Ovary (tissue), 9 donors: ENCODE results near the gene LCN12. TPM values are rescaled to one million over a fixed set of nuclear protein-coding genes. Genes with fewer than 3 reads are reported as not detected.

Experiments used
- DNase-seq, 5 donors: peaks; one replicate each; pipeline ENCODE4 v3.0.0-alpha.2; 2019 to 2020
- H3K27ac ChIP-seq, 2 donors: fragments of 200-600 bp; one replicate each; pipeline versions ENCODE4 v1.5.1 to v1.8.0; 2019 to 2022
- H3K27me3 ChIP-seq: fragments of 200-600 bp; one replicate; pipeline ENCODE4 v1.8.0; 2022
- H3K36me3 ChIP-seq: fragments of 200-600 bp; sonication (generic); one replicate; pipeline ENCODE4 v1.5.1; 2019
- H3K4me1 ChIP-seq: one replicate; pipeline ENCODE4 v1.8.1; 2013; ENCODE audit warnings: mild to moderate bottlenecking, moderate library complexity; ENCODE audit not compliant: insufficient read depth
- H3K4me3 ChIP-seq: fragments of 200-600 bp; sonication (generic); one replicate; pipeline ENCODE4 v1.5.1; 2017
- H3K9me3 ChIP-seq, 2 donors: fragments of 200-600 bp in 1 of 2; sonication (generic) in 1 of 2; one replicate each; pipeline versions ENCODE4 v1.5.1 to v1.8.1; 2013 to 2019; ENCODE audit warnings: mild to moderate bottlenecking in 1 of 2, moderate library complexity in 1 of 2
- EP300 ChIP-seq: sonication (generic); formaldehyde crosslinking; IDR thresholded peaks from one replicate; pipeline ENCODE4 v1.6.1; 2017; ENCODE audit warnings: antibody characterized with exemption
- POLR2A ChIP-seq: fragments of 450-650 bp; IDR thresholded peaks from one replicate; pipeline ENCODE4 v1.6.1; 2017; ENCODE audit warnings: antibody characterized with exemption, mild to moderate bottlenecking, moderate library complexity
- WGBS, 3 donors: extraction: QIAGEN DNeasy Blood & Tissue Kit in 1 of 3; methylation state at CpG; one replicate each; pipeline versions ENCODE4 v1.1.5 to v1.1.7; 2013 to 2017; 5-methylcytosine and 5-hydroxymethylcytosine counted together
- intact Hi-C, 4 donors: fragments of 100-400 bp; cut with DNase I; formaldehyde crosslinking; loops; one replicate each; pipeline versions ENCODE4 v1.11.0 to v1.15.1; 2022 to 2023
- polyA plus RNA-seq, 2 donors: library from polyadenylated mRNA; stranded (reverse); fragments of 200-250 nt in 1 of 2; fragments of 350-450 nt in 1 of 2; fragmentation: Illumina TruSeq in 1 of 2; extraction: RNeasy Lipid Tissue Mini Kit (QIAGEN cat#74804) in 1 of 2; gene quantifications; one replicate each; pipeline ENCODE4 v1.2.3, GENCODE V29; 2013 to 2014
- total RNA-seq, 7 donors: library from RNA; depleted of rRNA in 2 of 7; stranded (reverse); fragments of >200 nt in 2 of 7; fragmentation: NEBNext Ultra II Directional in 3 of 7; extraction: Animal tissue kit (Norgen Biotek cat#: 25700) in 3 of 7; gene quantifications; one replicate each; pipeline versions ENCODE4 v1.1.0 to v1.2.4, GENCODE V29; 2016 to 2023
- TF ChIP-seq, protein P1 (sequence below), 3 donors: fragments of 450-650 bp in 2 of 3; fragments of 200-600 bp in 1 of 3; IDR thresholded peaks; one replicate each; pipeline versions ENCODE4 v1.5.1 to v1.8.0; 2016 to 2022; ENCODE audit warnings: antibody characterized with exemption in 3 of 3, mild to moderate bottlenecking in 1 of 3
- donor health status: DM: no; HTN: no; CAD: no; lungs with moderate emphysema.
- donor health status: DM: no; HTN: no; CAD: no.
- donor health status: Bipolar disorder and iron deficiency.
- donor health status: DM: yes; HTN: yes; CAD: no.
- donor health status: DM: no; HTN: no; CAD: no.
- donor health status: DM: yes; HTN: yes; CAD: no.

LCN12 gene
- total and polyA plus RNA-seq, 9 donors: 1.1 to 40.9 (median 13.4) TPM

DNA sequence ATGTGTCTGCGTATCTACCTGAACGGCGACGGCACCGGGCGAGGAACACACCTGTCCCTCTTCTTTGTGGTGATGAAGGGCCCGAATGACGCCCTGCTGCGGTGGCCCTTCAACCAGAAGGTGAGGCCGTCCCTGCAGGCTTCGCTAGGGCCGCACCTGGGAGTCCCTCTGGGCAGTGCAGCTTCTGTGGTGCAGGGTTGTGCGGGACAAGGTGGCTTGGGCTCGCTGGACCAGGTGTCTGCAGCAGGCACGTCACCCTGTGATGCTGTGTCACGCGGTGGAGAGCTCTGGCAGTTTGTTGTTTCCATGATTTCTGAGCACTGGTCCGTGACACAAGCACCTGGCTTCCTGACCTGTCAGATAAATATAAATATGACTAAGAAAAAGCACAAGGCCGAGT, 28.2 kb upstream of the LCN12 start:
- TF ChIP-seq POLR2A (no peak), EP300 (no peak)
- TF ChIP-seq, protein P1, sequence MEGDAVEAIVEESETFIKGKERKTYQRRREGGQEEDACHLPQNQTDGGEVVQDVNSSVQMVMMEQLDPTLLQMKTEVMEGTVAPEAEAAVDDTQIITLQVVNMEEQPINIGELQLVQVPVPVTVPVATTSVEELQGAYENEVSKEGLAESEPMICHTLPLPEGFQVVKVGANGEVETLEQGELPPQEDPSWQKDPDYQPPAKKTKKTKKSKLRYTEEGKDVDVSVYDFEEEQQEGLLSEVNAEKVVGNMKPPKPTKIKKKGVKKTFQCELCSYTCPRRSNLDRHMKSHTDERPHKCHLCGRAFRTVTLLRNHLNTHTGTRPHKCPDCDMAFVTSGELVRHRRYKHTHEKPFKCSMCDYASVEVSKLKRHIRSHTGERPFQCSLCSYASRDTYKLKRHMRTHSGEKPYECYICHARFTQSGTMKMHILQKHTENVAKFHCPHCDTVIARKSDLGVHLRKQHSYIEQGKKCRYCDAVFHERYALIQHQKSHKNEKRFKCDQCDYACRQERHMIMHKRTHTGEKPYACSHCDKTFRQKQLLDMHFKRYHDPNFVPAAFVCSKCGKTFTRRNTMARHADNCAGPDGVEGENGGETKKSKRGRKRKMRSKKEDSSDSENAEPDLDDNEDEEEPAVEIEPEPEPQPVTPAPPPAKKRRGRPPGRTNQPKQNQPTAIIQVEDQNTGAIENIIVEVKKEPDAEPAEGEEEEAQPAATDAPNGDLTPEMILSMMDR (IDR thresholded peaks at IDR 0.05): no peak
- intact Hi-C loops: no loop called here
- 94 to 97% (median 94%) methylated on average over 19 of the region's 19 CpGs for WGBS, 3 donors
- Histone ChIP-seq H3K27ac (no peak overlapping the region), H3K4me1 (no peaks in the 10 kb centered on the region), H3K4me3 (no peak overlapping the region), H3K36me3 (no peaks in the 10 kb centered on the region), H3K9me3 (no peaks in the 10 kb centered on the region), H3K27me3 (no peaks in the 10 kb centered on the region)
- no peak for DNase-seq

DNA sequence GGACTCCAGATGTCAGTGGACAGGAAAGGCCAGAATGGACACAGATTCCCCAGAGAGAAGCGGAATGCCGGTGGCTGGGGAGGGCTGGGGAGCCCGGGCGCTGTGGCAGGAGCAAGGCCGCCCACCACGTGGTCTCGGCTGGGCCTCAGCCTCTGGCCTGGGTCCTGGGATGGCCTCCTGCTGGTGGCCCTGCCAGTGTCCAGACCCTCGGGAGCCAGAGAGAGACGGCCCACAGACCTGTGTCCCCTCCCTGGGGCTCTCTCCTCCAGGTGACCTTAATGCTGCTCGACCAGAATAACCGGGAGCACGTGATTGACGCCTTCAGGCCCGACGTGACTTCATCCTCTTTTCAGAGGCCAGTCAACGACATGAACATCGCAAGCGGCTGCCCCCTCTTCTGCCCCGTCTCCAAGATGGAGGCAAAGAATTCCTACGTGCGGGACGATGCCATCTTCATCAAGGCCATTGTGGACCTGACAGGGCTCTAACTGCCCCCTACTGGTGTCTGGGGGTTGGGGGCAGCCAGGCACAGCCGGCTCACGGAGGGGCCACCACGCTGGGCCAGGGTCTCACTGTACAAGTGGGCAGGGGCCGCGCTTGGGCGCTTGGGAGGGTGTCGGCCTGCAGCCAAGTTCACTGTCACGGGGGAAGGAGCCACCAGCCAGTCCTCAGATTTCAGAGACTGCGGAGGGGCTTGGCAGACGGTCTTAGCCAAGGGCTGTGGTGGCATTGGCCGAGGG, 26.5 kb upstream of the LCN12 start:
- intact Hi-C loops: no loop called here
- H3K36me3 ChIP-seq: no peaks in the 10 kb centered on the region
- TF ChIP-seq POLR2A: no peak
- TF ChIP-seq EP300: no peak
- TF ChIP-seq, protein P1 (IDR thresholded peaks at IDR 0.05): no peak

GRCh38 chr9:136926154-136926704, 25.8 kb upstream of the LCN12 start:
- WGBS, 3 donors: 79 to 92% (median 82%) methylated on average over 8 to 9 of the region's 9 CpGs
- intact Hi-C loops: no loop called here
- no peak for DNase-seq
- Histone ChIP-seq H3K4me1 (no peaks in the 10 kb centered on the region), H3K36me3 (no peaks in the 10 kb centered on the region), H3K27me3 (no peaks in the 10 kb centered on the region), H3K27ac (no peak overlapping the region), H3K4me3 (no peak overlapping the region), H3K9me3 (no peaks in the 10 kb centered on the region)
- TF ChIP-seq EP300 (no peak), POLR2A (no peak)
- TF ChIP-seq, protein P1 (IDR thresholded peaks at IDR 0.05): no peak

More for the DNA sequence above, 26.5 kb upstream of the LCN12 start:
- WGBS, 3 donors: 74 to 84% (median 79%) methylated on average over 22 to 33 of the region's 33 CpGs
- Histone ChIP-seq H3K9me3 (no peaks in the 10 kb centered on the region), H3K27ac (no peak overlapping the region), H3K27me3 (no peaks in the 10 kb centered on the region), H3K4me1 (no peaks in the 10 kb centered on the region), H3K4me3 (no peak overlapping the region)
- DNase-seq: no peak

GRCh38 chr9:136926749-136927148, 25.3 kb upstream of the LCN12 start:
- Histone ChIP-seq H3K4me3 (no peak overlapping the region), H3K27ac (no peak overlapping the region), H3K9me3 (no peaks in the 10 kb centered on the region), H3K4me1 (no peaks in the 10 kb centered on the region), H3K36me3 (no peaks in the 10 kb centered on the region), H3K27me3 (no peaks in the 10 kb centered on the region)
- intact Hi-C loops: no loop called here
- 92 to 93% (median 92%) methylated on average over 13 of the region's 13 CpGs for WGBS, 3 donors
- DNase-seq: no peak
- TF ChIP-seq, protein P1 (IDR thresholded peaks at IDR 0.05): no peak
- TF ChIP-seq POLR2A: no peak
